Ramos (cell line): ENCODE measurements around the gene RAET1G.
"Not testable (repeated sequence)": the region's sequence is repeated elsewhere in the genome, so short reads cannot be mapped to it uniquely, and the experiment has no call there.

Experiments
- in situ Hi-C: fragments of 300-500 bp; cut with MboI; formaldehyde crosslinking; loops from one replicate; pipeline ENCODE4 v1.14.3; 2022; ENCODE audit warnings: low sequenced_read_pairs; ENCODE audit not compliant: unreplicated experiment

The RAET1G gene, protein sequence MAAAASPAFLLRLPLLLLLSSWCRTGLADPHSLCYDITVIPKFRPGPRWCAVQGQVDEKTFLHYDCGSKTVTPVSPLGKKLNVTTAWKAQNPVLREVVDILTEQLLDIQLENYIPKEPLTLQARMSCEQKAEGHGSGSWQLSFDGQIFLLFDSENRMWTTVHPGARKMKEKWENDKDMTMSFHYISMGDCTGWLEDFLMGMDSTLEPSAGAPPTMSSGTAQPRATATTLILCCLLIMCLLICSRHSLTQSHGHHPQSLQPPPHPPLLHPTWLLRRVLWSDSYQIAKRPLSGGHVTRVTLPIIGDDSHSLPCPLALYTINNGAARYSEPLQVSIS

DNA sequence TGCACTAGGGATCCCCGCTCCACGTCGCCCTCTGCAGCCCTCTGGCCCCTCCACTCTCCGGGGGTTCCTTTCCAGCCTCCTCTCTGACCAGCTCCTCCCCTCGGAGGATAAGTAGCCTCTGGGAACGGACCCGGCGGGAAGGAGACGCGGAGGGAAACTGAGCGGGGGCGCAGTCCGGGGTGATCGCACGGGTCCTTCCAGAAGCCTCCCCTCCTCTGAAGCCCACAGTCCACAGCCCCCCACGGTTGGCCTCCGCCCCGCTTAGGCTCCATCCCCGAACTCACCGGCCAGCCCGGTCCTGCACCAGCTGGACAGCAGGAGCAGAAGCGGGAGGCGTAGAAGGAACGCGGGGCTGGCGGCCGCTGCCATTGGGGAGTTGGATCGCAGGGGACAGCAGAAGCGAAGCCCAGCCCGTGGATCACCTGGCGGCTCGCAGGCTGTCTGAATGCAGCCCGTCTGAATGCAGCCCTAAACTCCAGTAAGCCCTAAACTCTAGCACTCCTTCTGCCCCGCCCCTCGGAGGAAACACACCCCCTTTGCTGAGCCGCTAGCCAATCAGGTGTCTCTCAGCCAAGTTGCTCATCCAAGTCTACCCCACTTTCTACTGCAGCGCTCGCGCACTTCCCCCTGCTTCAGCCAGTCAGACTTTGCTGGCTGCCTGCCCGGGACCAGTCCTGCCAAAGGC, at the start of gene RAET1G:
RAET1G (minus strand) TSS at position 480 of the 685 bp plus-strand sequence; CDS start at position 369, 111 bp downstream.
- in situ Hi-C loops: no loop called here

DNA sequence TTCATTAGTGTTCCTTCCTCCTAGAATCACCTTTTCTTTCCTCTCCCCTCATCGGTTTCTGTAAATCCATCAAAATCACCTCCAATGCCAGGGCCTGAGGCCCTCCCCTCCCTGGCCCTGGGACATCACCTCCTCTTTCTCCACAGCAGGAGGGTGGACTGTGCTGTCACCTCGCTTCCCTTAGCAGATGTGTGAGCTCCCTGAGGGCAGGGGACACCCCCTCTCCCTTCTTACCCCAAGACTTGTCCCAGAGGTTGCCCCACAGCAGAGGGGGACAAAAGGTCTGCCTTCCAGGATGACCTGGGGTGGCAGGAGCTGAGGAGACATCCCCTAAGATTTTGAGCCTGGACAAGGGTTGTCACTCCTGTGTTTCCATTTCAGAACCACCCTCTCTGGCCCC, 46.7 kb upstream of the RAET1G start:
- in situ Hi-C loops: no loop called here

DNA sequence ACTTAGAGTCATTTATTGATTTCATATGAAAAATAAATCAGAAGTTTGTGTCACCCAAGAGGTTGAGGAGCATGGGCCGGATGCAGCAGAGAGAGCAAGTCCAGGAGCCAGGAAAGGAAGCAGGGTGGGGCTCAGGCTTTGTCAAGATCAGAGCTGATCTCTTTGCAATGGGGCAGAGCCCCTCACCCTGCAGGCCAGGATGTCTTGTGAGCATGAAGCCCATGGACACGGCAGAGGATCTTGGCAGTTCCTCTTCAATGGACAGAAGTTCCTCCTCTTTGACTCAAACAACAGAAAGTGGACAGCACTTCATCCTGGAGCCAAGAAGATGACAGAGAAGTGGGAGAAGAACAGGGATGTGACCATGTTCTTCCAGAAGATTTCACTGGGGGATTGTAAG, 46.0 kb upstream of the RAET1G start:
- in situ Hi-C loops: not testable (repeated sequence)

DNA sequence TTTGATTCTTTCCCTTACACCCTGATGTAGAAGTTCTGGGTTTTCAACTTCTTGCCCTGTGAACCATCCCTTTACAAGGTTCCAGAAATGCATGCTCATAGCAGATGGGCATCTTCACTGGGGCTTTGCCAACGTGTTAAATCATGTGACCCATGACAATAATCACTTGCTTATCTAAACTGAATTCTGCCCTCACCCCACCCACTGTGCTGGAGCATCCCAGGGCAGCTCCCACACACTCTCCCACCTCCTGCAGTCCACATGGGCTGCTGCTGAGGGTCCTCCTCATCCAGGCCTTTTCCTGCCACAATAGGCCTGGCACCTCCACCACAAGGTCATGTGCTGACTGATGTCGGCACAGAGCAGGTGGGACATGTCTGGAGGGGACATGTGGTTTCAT, 45.1 kb upstream of the RAET1G start:
- in situ Hi-C loops: not testable (repeated sequence)

DNA sequence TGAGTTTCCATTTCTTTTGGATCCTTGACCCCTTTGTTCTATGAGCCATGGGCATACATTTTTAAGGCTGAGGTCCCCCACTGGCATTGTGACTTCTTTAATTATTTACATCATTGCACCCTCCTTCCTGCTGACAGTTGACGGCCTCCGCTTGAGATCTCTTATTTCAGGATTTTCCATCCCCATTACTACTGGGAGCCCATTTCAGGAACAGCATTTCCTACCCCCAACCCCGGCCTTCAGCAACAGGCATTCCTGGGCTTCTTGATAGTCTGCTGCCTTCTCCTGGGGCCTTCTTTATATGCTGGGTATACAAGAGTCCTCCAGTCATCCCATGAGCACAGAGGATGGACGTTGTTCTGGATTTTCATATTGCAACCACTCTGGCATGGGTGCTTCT, 44.7 kb upstream of the RAET1G start:
- in situ Hi-C loops: no loop called here

DNA sequence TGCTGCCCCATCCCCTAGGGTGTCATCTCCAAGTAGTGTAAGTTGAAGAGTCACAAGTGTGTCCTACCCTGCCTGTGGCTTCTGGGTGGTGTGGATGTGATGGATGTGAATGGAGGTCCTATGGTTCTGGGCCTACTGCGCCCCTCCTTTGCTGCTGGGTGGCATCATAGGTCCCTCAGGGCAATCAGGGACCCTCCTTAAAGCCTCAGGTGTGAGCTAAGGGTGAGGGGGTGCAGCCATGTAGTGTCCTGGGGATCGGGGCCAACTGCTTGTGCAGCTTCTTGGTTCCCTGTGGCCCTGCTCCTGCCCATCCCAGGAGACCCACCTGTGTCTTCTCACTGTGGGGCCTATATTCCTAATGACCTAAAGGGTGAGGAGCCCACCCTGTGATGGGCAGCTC, 43.4 kb upstream of the RAET1G start:
- in situ Hi-C loops: not testable (repeated sequence)

DNA sequence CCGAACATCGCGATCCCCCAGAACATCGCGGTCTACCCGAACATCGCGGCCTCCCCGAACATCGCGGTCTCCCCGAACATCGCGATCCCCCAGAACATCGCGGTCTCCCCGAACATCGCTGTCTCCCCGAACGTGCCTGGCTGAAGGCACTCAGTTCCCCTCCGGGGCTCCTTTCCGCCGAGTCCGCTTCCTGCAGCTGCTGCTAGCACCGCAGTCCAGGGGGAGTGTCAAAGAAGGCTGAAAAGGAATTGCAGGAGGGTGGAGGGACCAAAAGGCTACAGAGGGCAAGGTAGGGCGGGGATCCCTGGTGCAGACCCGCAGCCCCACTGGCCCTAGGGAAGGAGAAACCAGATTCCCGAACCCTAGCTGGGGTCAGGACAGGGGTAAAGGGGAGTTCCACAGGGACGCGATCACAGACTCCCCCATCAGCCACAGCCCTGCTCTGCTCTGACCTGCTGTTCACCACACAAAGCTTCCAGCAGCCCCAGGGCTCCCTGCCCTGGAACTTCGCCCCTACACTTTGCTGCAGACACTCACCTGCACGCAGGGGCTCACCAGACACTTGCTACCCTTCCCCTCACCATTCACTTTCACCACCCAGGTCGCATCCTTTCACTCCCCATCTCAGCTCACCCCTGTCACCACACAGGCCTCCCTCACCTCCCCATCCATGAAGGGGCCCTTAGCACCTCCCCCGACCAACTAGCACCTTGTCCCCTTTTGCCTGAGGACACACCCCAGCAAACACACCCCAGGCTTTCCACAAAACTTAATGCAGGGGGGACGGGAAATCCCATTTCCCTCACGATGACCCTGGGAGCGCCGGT, 42.5 kb upstream of the RAET1G start:
- in situ Hi-C loops: no loop called here

DNA sequence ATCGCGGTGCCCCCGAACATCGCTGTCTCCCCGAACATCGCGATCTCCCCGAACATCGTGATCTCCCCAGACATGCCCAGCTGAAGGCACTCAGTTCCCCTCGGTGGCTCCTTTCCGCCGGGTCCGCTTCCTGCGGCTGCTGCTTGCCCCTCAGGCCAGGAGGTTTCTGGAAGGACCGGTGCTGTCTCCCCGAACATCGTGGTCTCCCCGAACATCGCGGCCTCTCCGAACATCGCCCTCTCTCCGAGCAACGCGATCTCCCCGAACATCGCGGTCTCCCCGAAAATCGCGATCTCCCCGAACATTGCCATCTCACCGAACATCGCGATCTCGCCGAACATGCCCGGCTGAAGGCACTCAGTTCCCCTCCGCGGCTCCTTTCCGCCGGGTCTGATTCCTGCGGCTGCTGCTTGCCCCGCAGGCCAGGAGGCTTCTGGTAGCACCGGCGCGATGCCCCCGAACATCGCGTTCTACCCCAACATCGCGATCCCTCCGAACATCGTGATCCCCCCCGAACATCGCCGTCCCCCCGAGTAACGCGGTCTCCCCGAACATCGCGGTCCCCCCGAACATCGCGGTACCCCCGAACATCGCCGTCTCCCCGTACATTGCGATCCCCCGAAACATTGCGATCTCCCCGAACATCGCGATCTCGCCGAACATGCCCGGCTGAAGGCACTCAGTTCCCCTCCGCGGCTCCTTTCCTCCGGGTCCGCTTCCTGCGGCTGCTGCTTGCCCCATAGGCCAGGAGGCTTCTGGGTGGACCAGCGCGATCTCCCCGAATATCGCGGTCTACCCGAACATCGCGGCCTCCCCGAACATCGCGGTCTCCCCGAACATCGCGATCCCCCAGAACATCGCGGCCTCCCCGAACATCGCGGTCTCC, 41.6 kb upstream of the RAET1G start:
- in situ Hi-C loops: no loop called here

DNA sequence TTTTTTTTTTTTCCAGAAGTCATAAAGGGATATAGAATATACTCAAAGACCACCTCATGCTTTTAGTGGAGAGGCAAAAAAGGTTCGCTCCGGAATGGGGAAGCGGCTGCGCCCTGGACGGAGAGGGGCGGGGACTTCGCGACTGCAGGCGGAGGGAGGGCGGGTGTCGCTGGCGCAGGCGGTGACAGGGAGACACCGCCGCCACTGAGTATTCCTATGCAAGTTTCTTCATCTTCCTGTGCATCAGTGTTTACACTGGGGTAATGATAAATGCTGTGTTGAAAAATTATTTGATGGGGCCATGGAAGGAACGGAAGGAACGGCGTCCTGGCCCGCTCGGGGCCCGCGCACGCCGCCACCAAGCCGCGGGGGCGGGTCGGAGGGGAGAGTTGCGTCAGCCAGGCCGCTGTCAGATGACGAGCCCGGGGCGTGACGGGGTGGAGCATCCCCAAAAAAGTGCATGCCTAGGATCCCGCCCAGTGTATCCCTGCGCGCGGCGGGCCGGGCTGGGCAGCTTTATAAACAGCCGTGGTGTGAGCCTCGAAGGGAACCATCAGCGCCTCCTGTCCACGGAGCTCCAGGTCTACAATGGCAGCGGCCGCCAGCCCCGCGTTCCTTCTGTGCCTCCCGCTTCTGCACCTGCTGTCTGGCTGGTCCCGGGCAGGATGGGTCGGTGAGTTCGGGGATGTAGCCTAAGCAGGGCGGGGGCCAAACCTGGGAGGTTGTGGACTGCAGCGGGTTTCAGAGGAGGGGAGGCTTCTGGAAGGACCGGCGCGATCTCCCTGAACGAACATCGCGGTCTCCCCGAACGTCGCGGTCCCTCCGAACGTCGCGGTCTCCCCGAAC, 40.8 kb upstream of the RAET1G start, which contains the start of gene ULBP1:
ULBP1 (plus strand) TSS at position 482 of the 846 bp plus-strand sequence; CDS start at position 589, 107 bp downstream.
- in situ Hi-C loops: no loop called here

DNA sequence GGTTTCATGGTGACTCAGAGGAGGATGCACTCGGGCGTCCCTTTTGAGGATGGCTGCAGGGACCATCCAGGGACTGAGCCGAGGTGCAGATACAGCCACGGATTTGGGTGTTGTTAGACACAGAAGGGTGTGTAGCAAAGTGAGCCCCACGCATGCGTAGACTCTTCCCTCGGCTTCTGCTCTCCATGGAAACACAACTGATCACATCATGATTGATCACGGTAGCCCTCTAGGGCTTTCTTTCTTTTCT, 40.2 kb upstream of the RAET1G start:
- in situ Hi-C loops: no loop called here

DNA sequence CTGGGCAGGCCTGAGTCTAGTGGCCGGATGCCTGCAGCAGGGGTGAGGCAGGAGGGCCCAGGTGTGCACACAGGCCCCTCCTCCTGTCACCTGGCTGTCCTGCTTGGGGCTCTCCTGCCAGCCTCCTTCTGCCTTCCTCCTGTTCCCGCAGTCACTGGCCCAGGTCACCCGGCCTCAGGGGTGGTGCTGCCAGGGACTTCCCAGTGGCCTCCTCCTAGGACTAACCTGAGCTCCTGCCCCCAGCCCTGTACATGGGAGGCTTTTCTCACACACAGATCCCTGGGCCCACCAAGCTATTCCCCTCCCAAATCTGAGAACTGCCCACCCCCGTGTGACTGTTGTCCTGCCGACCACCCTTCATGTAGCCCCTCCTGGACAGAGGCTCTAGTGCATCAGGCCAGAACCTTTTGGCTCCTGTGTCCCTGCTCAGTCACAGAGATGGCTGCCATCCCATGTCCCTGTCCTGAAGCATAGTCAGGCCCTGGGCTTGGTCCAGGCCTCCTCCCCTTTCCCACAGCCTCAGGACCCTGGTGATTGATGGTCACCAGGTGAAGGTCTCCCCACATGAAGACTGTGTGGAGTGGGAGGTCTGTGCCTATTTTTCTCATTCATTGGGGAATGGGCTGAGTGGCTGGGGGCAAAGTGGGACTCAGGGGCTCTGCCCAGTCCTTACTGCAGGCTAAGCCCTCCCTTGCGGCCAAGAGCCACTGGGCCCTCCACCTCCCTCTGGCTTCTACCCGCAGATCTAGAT, 39.7 kb upstream of the RAET1G start:
- in situ Hi-C loops: no loop called here

DNA sequence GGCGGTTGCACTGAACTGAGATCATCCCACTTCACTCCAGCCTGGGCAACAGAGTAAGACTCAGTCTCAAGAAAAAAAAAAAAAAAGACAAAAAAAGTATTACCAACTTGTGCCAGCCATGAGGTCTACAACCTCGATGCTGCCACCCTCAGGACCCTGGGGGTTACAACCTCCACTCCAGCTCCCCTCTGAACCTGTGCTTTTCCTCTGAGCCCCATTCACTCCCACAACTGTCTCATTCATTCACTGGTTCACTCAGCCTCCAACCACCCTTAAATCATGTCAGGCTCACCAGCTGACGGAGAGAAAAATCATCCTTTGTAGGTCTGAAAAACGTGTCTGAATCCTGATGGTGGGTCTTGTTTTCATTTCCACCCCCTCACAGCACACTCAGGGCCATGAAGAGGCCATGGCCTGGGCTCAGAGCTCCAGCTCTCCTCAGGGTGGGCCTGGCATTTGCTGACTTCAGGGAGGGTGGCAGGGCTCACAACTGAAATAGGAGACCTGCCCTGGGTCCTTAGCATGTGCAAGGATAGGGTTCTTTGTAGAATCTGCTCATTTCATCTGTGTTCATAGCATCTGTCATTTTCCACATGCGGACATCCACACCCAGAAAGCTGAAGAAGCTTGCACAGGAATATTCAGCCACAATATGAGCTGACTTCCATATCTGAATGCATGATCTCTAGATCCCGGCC, 39.0 kb upstream of the RAET1G start:
- in situ Hi-C loops: no loop called here

DNA sequence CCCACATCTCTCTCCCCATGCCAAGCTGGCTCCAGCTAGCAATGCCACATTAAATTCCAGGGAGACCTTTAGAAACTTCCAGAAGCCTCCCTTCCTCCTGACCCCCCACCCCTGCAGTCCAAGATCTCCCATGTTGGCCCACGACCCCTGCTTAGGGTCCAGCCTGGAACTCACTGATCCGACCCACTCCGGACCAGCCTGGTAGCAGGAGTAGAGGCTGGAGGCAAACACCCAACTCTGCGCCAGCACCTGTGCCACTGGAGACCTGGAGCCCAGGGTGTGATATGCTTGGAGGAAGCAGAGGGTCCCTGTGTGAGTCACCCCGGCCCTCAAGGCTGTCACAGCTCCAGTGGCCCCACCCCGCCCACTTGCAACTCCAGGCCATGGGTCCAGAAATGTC, 37.6 kb upstream of the RAET1G start:
- in situ Hi-C loops: no loop called here

DNA sequence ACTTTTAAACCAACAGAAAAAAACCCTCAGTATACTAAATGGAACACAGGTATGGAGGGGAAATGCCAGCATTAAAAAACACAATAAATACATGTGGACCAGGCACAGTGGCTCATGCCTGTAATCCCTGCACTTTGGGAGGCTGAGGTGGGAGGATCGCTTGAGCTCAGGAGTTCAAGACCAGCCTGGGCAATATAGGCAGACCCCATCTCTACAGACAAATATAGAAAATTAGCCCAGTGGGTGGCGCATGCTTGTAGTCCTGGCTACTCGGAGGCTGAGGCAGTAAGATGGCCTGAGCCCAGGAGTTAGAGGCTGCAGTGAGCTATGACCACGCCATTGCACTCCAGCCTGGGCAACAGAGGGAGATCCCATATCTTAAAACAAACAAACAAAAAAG, 36.9 kb upstream of the RAET1G start:
- in situ Hi-C loops: not testable (repeated sequence)

DNA sequence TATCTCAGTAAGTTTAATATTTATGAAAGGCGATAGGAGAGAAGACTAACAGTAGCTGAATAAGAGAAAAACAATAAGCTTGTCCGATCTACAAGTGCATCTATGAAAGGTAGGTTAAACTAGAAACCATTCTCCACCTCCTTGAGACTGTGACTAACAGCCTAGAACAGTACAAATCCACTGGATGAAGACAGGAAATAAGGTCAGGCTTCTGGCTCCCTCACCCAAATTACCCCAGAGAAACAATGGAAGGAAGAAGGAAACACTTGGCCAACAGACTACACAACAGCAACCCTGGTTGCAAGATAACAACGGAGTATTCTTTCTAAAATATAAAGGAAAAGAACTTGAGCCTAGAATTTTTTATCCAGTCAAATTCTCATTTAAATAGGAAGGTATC, 35.2 kb upstream of the RAET1G start:
- in situ Hi-C loops: not testable (repeated sequence)

DNA sequence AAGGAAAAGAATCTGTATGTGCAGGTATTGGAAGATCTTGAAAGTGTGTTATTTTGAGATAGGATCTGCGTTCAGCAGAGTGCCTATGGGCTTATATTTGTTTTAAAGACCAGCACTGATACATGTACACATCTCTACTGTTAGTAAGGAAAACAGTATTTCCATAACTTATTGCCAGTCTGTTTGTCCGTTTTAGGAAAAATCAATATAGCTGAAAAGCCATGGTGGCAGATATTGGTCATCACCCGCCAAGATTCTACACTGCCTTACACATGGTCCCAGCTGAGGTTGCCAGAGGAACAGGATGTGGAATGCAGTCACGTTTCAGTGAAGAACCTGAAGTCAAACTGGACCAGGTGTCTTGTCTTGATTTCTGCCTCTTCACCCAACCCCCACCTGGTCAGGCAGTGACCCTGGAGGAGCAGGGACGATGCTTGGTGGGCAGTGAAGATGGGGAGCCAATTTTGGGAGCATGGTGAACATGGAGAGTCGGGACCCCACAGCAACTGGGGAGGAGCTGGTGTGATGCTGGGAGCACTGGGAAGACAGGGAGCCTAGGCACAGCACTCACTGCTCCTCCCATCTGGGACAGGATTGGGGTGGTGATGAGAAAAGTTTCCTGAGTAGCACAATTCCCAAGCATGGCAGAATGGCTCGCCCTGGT, 32.9 kb upstream of the RAET1G start:
- in situ Hi-C loops: not testable (repeated sequence)

DNA sequence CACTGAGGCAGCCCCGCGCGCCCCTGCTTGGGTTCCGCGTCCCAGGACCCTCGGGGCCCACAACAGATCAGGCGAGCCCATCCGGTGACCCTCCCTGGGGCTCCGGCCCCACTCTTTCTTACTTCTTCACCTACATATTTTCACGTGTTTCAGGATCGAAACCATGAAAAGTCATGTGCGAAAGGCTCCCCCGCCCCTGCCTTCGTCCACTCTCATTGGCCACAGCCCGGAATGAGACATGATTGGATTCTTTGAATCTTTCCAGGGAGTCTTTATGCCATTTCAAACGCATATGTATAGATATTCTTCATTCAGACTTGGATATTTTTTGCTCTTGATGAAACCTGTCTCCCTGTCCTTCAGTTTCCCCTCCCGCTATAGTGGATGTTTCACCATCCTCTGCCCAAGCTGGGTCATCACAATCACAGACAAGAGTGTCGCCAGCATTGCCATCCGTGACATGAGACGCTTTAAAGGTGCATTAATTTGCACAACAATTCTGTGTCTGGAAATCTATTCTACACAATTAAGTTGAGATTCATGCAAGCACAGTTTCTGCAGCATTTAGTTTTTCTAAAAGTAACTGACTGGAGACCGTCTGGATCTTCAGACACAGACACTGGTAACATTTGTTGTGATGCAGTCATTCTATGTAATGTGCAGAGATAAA, 32.2 kb upstream of the RAET1G start:
- in situ Hi-C loops: not testable (repeated sequence)
